Mesenchymal stem cell (in vitro differentiated cells and primary cell): ENCODE measurements around the gene GTPBP4.

ENCODE experiments used
- DNase-seq: peaks from one replicate; pipeline ENCODE4 v3.0.0-alpha.2; 2013
- H2AFZ ChIP-seq: one replicate; pipeline ENCODE4 v1.6.1; 2013; ENCODE audit warnings: low read depth, mild to moderate bottlenecking, control low read depth, inconsistent platforms, low read length, moderate library complexity
- H2AK5ac ChIP-seq: 2 replicates; pipeline ENCODE4 v1.6.1; 2013; ENCODE audit warnings: low read length, moderate library complexity, mild to moderate bottlenecking, inconsistent platforms; ENCODE audit not compliant: severe bottlenecking
- H2BK120ac ChIP-seq: one replicate; pipeline ENCODE4 v1.6.1; 2013; ENCODE audit warnings: low read depth, mild to moderate bottlenecking, inconsistent platforms, low read length, moderate library complexity
- H2BK12ac ChIP-seq, 2 experiments: one replicate each; pipeline ENCODE4 v1.6.1; 2013; ENCODE audit warnings: inconsistent platforms in 2 of 2, low read length in 2 of 2, mild to moderate bottlenecking in 2 of 2, moderate library complexity in 2 of 2, control low read depth in 1 of 2
- H2BK15ac ChIP-seq: one replicate; pipeline ENCODE4 v1.6.1; 2013; ENCODE audit warnings: mild to moderate bottlenecking, low read depth, inconsistent platforms; ENCODE audit not compliant: poor library complexity, severe bottlenecking
- H2BK5ac ChIP-seq: 2 replicates; pipeline ENCODE4 v1.6.1; 2013; ENCODE audit warnings: low read depth, mild to moderate bottlenecking, low read length, control low read depth, inconsistent platforms; ENCODE audit not compliant: poor library complexity, severe bottlenecking
- H3K14ac ChIP-seq, 2 experiments: one replicate each; pipeline ENCODE4 v1.6.1; 2013; ENCODE audit warnings: inconsistent platforms in 2 of 2, low read length in 2 of 2, control low read depth in 1 of 2, mild to moderate bottlenecking in 1 of 2, moderate library complexity in 1 of 2
- H3K18ac ChIP-seq, 2 experiments: one replicate each; pipeline ENCODE4 v1.6.1; 2013; ENCODE audit warnings: inconsistent platforms in 2 of 2, low read length in 2 of 2, control low read depth in 1 of 2, low read depth in 1 of 2, mild to moderate bottlenecking in 1 of 2
- H3K23ac ChIP-seq, 2 experiments: one replicate each; pipeline ENCODE4 v1.6.1; 2013; ENCODE audit warnings: inconsistent platforms in 2 of 2, low read length in 2 of 2, mild to moderate bottlenecking in 2 of 2, moderate library complexity in 2 of 2, control low read depth in 1 of 2
- H3K27ac ChIP-seq: 2 replicates; pipeline ENCODE4 v1.5.1; 2013; ENCODE audit warnings: mild to moderate bottlenecking, moderate library complexity, low read length, control low read depth, inconsistent platforms; ENCODE audit not compliant: poor library complexity, severe bottlenecking
- H3K27me3 ChIP-seq, 2 experiments: 2 replicates each; pipeline versions ENCODE4 v1.6.1 to v1.7.0; 2013; ENCODE audit warnings: low read length in 2 of 2, mild to moderate bottlenecking in 2 of 2, moderate library complexity in 2 of 2, control low read depth in 1 of 2, inconsistent platforms in 1 of 2; ENCODE audit not compliant: control insufficient read depth in 1 of 2, insufficient read depth in 1 of 2
- H3K36me3 ChIP-seq, 2 experiments: 2 replicates each; pipeline versions ENCODE4 v1.6.1 to v1.7.0; 2013; ENCODE audit warnings: low read length in 2 of 2, control low read depth in 1 of 2, inconsistent platforms in 1 of 2, low read depth in 1 of 2, mild to moderate bottlenecking in 1 of 2; ENCODE audit not compliant: insufficient read depth in 2 of 2, control insufficient read depth in 1 of 2
- H3K4ac ChIP-seq, 2 experiments: one replicate each; pipeline ENCODE4 v1.6.1; 2013; ENCODE audit warnings: inconsistent platforms in 2 of 2, low read length in 2 of 2, mild to moderate bottlenecking in 2 of 2, moderate library complexity in 2 of 2, control low read depth in 1 of 2, low read depth in 1 of 2
- H3K4me1 ChIP-seq: 2 replicates; pipeline ENCODE4 v1.6.1; 2013; ENCODE audit warnings: low read depth, low read length, control low read depth; ENCODE audit not compliant: control insufficient read depth, insufficient read depth
- H3K4me2 ChIP-seq: 2 replicates; pipeline ENCODE4 v1.6.1; 2013; ENCODE audit warnings: low read length, mild to moderate bottlenecking, inconsistent platforms; ENCODE audit not compliant: poor library complexity, severe bottlenecking
- H3K4me3 ChIP-seq, 2 experiments: 2 replicates each; pipeline versions ENCODE4 v1.5.1 to v1.7.0; 2013; ENCODE audit warnings: low read length in 2 of 2, mild to moderate bottlenecking in 2 of 2, control low read depth in 1 of 2, low read depth in 1 of 2; ENCODE audit not compliant: insufficient read depth in 1 of 2
- H3K79me1 ChIP-seq: replicated peaks from 2 replicates; pipeline ENCODE4 v1.6.1; 2013; ENCODE audit warnings: mild to moderate bottlenecking, control low read depth, low read length, inconsistent platforms; ENCODE audit not compliant: poor library complexity, severe bottlenecking
- H3K9ac ChIP-seq: 2 replicates; pipeline ENCODE4 v1.7.0; 2013; ENCODE audit warnings: mild to moderate bottlenecking, low read length, moderate library complexity
- H3K9me3 ChIP-seq: 2 replicates; pipeline ENCODE4 v1.7.0; 2013; ENCODE audit warnings: mild to moderate bottlenecking, low read length; ENCODE audit not compliant: control insufficient read depth
- H4K8ac ChIP-seq: one replicate; pipeline ENCODE4 v1.6.1; 2013; ENCODE audit warnings: inconsistent platforms, mild to moderate bottlenecking, low read length, moderate library complexity
- H4K91ac ChIP-seq: one replicate; pipeline ENCODE4 v1.6.1; 2013; ENCODE audit warnings: mild to moderate bottlenecking, low read length, inconsistent platforms
- WGBS: methylation state at CpG from one replicate; pipeline ENCODE4 v1.1.7; 2013; ENCODE audit warnings: mixed read lengths; 5-methylcytosine and 5-hydroxymethylcytosine counted together

GTPBP4 gene

DNA sequence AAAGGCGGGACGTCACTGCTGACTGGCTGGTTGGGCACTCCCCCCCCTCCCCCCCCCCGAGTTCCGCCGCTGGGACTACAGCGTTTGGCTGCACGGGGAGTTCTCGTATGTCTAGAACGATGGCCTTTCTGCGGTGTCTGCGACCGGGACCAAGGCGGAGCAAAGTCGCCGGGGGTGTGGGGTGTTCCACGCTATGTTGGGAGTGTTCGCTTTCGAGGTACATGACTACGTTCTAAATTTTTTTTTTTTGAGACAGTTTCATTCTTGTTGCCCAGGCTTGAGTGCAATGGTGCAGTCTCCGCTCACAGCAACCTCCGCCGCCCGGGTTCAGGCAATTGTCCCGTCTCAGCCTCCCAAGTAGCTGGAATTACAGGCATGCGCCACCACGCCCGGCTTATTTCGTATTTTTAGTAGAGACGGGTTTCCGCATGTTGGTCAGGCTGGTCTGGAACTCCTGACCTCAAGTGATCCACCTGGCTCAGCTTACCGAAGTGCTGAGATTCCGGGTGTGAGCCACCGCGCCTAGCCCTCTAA is 61.3 kb downstream of the GTPBP4 start:
- WGBS = under 1% methylated on average over 30 of the region's 34 CpGs

DNA sequence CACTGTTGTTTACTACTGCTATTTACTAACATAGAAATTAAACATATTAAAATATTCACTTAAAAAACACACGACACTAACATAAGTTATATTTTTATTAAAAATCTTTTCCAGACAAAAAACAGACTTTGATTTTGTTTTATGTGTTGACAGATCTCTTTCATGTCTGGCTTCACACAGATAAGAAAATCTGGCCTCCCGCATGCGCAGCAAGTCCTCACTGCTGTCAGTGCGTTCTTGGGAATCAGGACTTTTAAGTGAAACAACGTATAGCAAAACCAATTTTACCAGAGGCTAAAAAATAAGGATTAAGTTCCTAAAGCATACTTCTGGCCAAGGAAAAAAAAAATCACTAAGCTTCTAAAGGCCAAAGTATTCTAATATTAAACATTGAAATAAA is 61.9 kb downstream of the GTPBP4 start:
- Histone ChIP-seq H3K9ac (peak overlapping the region; percentile 97), H3K36me3 (peaks cover 11 to 31% of the 10 kb centered on the region in 2 experiments), H3K27me3 (no peaks in the 10 kb centered on the region), H3K18ac (no peak overlapping the region), H3K27ac (peak overlapping the region; percentile 94), H2AK5ac (no peak overlapping the region), H3K9me3 (no peaks in the 10 kb centered on the region), H4K91ac (no peak overlapping the region), H2AFZ (no peak overlapping the region), H3K4me1 (peaks cover 15% of the 10 kb centered on the region), H3K23ac (no peak overlapping the region), H2BK12ac (no peak overlapping the region), H3K14ac (no peak overlapping the region), H3K79me1 (no peaks in the 10 kb centered on the region), H2BK120ac (no peak overlapping the region), H2BK15ac (no peak overlapping the region), H2BK5ac (no peak overlapping the region), H3K4me2 (peak overlapping the region; percentile 70), H3K4me3 (peak overlapping the region in 1 of 2 experiments; percentile 99), H4K8ac (no peak overlapping the region), H3K4ac (no peak overlapping the region)
- WGBS = 21% methylated on average over 4 of the region's 5 CpGs
- DNase-seq = peak; percentile 63

More for the DNA sequence above, 61.3 kb downstream of the GTPBP4 start:
- DNase-seq = no peak
- peak overlapping the region; percentile 97 for H3K9ac ChIP-seq
- peaks cover 12% of the 10 kb centered on the region for H3K4me1 ChIP-seq
- H3K79me1 ChIP-seq = no peaks in the 10 kb centered on the region
- H3K4ac ChIP-seq = peak overlapping the region in 1 of 2 experiments; percentile 97
- no peaks in the 10 kb centered on the region for H3K9me3 ChIP-seq
- peak overlapping the region in 1 of 2 experiments; percentile 14 for H3K23ac ChIP-seq
- peak overlapping the region; percentile 94 for H3K27ac ChIP-seq
- H2BK15ac ChIP-seq = peak overlapping the region; percentile 77
- peak overlapping the region; percentile 69 for H3K4me2 ChIP-seq
- H3K4me3 ChIP-seq = peak overlapping the region; percentile 73 to 99
- H3K18ac ChIP-seq = peak overlapping the region in 1 of 2 experiments; percentile 82
- no peak overlapping the region for H2BK12ac ChIP-seq
- no peak overlapping the region for H2AFZ ChIP-seq
- no peak overlapping the region for H4K91ac ChIP-seq
- H3K36me3 ChIP-seq = peaks cover 11 to 36% of the 10 kb centered on the region in 2 experiments
- H4K8ac ChIP-seq = peak overlapping the region; percentile 30
- H2BK5ac ChIP-seq = no peak overlapping the region
- no peaks in the 10 kb centered on the region for H3K27me3 ChIP-seq
- H2BK120ac ChIP-seq = peak overlapping the region; percentile 77
- H3K14ac ChIP-seq = no peak overlapping the region
- H2AK5ac ChIP-seq = no peak overlapping the region

DNA sequence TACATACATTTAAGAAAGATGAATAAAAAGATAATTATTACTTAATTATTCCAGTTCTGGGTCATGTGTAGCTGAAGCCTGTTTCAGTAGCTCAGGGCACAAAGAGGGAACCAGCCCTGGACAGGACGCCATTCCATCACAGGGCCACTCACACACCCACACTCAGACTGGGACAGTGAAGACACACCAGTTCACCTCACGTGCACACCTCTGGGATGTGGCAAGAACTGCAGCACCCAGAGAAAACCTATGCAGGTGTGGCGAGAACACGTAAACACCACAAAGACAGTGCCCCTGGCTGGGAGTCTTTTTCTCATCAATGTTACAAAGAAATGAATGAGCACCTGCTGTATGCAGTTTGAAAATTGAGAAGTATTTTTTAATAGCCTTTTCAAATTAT is 62.3 kb downstream of the GTPBP4 start:
- H3K79me1 ChIP-seq = no peaks in the 10 kb centered on the region
- no peak overlapping the region for H2BK15ac ChIP-seq
- peak overlapping the region; percentile 24 for H3K4me2 ChIP-seq
- H2AFZ ChIP-seq = no peak overlapping the region
- no peak overlapping the region for H2BK120ac ChIP-seq
- H2BK12ac ChIP-seq = peak overlapping the region in 1 of 2 experiments; percentile 29
- H3K36me3 ChIP-seq = peaks cover 11 to 27% of the 10 kb centered on the region in 2 experiments
- peak overlapping the region in 1 of 2 experiments; percentile 99 for H3K4me3 ChIP-seq
- H3K27ac ChIP-seq = no peak overlapping the region
- H3K4ac ChIP-seq = no peak overlapping the region
- H3K14ac ChIP-seq = no peak overlapping the region
- H3K27me3 ChIP-seq = no peaks in the 10 kb centered on the region
- no peak overlapping the region for H4K91ac ChIP-seq
- peak; percentile 32 for DNase-seq
- WGBS = 63% methylated on average over 4 of the region's 4 CpGs
- H3K9ac ChIP-seq = peak overlapping the region; percentile 97
- no peak overlapping the region for H2BK5ac ChIP-seq
- no peak overlapping the region for H4K8ac ChIP-seq
- peak overlapping the region in 1 of 2 experiments; percentile 46 for H3K18ac ChIP-seq
- peak overlapping the region in 1 of 2 experiments; percentile 10 for H3K23ac ChIP-seq
- no peak overlapping the region for H2AK5ac ChIP-seq
- H3K4me1 ChIP-seq = peaks cover 13% of the 10 kb centered on the region
- no peaks in the 10 kb centered on the region for H3K9me3 ChIP-seq

DNA sequence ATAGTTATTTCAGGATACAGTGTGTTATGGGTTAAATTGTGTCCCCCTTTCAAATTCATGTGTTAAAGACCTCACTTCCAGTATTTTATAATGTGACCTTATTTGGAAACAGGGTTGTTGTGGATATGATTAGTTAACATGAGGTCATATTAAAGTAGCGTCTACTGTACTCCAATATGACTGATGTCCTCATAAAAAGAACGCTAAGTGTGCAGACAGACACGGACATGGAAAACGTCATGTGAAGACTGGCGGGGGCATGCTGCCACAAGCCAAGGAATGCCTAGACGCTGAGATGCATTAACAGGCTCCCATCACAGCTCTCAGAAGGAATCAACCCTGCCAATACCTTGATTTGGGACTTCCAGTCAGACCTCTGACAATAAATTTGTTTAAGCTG is 66.5 kb downstream of the GTPBP4 start:
- Histone ChIP-seq H3K18ac (no peak overlapping the region), H3K23ac (no peak overlapping the region)
- peak; percentile 55 for DNase-seq

More for the DNA sequence above, 66.5 kb downstream of the GTPBP4 start:
- WGBS = 77% methylated on average over 6 of the region's 6 CpGs
- no peak overlapping the region for H2BK120ac ChIP-seq
- H4K8ac ChIP-seq = no peak overlapping the region
- no peak overlapping the region for H4K91ac ChIP-seq
- H3K9ac ChIP-seq = peak overlapping the region; percentile 95
- H2AFZ ChIP-seq = no peak overlapping the region
- peak overlapping the region in 1 of 2 experiments; percentile 21 for H3K4ac ChIP-seq
- peaks cover 11% of the 10 kb centered on the region for H3K4me1 ChIP-seq
- peaks cover 13 to 29% of the 10 kb centered on the region in 2 experiments for H3K36me3 ChIP-seq
- no peak overlapping the region for H2AK5ac ChIP-seq
- H3K4me2 ChIP-seq = peak overlapping the region; percentile 58
- no peak overlapping the region for H3K27ac ChIP-seq
- peak overlapping the region in 1 of 2 experiments; percentile 80 for H3K14ac ChIP-seq
- peak overlapping the region in 1 of 2 experiments; percentile 54 for H2BK12ac ChIP-seq
- H3K79me1 ChIP-seq = no peaks in the 10 kb centered on the region
- no peak overlapping the region for H2BK5ac ChIP-seq
- no peak overlapping the region for H2BK15ac ChIP-seq
- H3K27me3 ChIP-seq = no peaks in the 10 kb centered on the region
- H3K4me3 ChIP-seq = peak overlapping the region in 1 of 2 experiments; percentile 98
- no peaks in the 10 kb centered on the region for H3K9me3 ChIP-seq
